ENCODE measurements around the gene CMTR1.
A peak's percentile ranks its signal among the peaks of the same experiment; 100 is the strongest.

DNA sequence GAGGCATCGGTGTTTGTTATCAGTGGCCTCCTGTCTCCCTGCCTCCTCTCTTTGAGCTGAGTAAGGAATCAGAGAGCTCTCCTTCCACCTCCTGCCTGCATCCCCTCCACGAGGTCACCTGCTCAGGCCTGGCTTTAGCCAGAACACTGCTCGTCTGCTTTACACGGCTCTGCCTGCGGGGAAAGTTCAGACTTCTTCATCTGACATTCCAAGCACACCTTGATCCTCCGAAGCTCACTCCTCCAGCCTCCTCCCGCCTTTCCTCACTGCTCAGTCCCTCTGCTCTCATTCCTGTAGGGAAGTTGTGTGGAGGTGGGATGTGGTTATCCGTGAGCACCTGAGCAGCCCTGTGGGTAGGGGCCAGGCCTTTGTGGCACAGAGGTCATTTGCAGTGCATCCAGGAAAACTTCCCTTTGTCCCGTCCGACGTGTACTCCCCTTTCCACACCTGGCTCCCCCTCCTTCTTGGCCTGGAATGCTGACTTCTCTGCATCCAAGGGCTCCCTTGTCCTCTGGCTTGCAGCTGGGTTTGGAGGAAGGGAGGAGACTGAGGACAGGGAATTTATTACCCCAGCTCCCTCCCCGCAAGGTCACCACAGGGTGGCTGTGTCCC is 79.5 kb downstream of the CMTR1 start:
- TF ChIP-seq, protein P1, sequence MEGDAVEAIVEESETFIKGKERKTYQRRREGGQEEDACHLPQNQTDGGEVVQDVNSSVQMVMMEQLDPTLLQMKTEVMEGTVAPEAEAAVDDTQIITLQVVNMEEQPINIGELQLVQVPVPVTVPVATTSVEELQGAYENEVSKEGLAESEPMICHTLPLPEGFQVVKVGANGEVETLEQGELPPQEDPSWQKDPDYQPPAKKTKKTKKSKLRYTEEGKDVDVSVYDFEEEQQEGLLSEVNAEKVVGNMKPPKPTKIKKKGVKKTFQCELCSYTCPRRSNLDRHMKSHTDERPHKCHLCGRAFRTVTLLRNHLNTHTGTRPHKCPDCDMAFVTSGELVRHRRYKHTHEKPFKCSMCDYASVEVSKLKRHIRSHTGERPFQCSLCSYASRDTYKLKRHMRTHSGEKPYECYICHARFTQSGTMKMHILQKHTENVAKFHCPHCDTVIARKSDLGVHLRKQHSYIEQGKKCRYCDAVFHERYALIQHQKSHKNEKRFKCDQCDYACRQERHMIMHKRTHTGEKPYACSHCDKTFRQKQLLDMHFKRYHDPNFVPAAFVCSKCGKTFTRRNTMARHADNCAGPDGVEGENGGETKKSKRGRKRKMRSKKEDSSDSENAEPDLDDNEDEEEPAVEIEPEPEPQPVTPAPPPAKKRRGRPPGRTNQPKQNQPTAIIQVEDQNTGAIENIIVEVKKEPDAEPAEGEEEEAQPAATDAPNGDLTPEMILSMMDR (IDR thresholded peaks at IDR 0.05; ENCODE audit: poor library complexity, severe bottlenecking), result no peak
- no peak for TF ChIP-seq POLR2AphosphoS5 (IDR thresholded peaks at IDR 0.05)
- no peak for TF ChIP-seq EZH2 (IDR thresholded peaks at IDR 0.05; ENCODE audit: borderline replicate concordance, insufficient read depth, low read length, poor library complexity, severe bottlenecking)
- TF ChIP-seq TAF1 (IDR thresholded peaks at IDR 0.05; ENCODE audit: low read depth), result no peak
- no peak for TF ChIP-seq MXI1 (conservative IDR thresholded peaks at IDR 0.05; ENCODE audit: poor library complexity, severe bottlenecking)
- TF ChIP-seq, protein P2, sequence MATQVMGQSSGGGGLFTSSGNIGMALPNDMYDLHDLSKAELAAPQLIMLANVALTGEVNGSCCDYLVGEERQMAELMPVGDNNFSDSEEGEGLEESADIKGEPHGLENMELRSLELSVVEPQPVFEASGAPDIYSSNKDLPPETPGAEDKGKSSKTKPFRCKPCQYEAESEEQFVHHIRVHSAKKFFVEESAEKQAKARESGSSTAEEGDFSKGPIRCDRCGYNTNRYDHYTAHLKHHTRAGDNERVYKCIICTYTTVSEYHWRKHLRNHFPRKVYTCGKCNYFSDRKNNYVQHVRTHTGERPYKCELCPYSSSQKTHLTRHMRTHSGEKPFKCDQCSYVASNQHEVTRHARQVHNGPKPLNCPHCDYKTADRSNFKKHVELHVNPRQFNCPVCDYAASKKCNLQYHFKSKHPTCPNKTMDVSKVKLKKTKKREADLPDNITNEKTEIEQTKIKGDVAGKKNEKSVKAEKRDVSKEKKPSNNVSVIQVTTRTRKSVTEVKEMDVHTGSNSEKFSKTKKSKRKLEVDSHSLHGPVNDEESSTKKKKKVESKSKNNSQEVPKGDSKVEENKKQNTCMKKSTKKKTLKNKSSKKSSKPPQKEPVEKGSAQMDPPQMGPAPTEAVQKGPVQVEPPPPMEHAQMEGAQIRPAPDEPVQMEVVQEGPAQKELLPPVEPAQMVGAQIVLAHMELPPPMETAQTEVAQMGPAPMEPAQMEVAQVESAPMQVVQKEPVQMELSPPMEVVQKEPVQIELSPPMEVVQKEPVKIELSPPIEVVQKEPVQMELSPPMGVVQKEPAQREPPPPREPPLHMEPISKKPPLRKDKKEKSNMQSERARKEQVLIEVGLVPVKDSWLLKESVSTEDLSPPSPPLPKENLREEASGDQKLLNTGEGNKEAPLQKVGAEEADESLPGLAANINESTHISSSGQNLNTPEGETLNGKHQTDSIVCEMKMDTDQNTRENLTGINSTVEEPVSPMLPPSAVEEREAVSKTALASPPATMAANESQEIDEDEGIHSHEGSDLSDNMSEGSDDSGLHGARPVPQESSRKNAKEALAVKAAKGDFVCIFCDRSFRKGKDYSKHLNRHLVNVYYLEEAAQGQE (IDR thresholded peaks at IDR 0.05; ENCODE audit: borderline replicate concordance), result peak; percentile 50
- TF ChIP-seq EP300 (conservative IDR thresholded peaks at IDR 0.05; ENCODE audit: poor library complexity, severe bottlenecking), result no peak

Measured in neural cell (in vitro differentiated cells).